AG04449 (cell line): ENCODE data around the gene NCDN.
"Not testable (repeated sequence)": the region's sequence is repeated elsewhere in the genome, so short reads cannot be mapped to it uniquely, and the experiment has no call there.

Source experiments
- CTCF ChIA-PET: fragments of 350-600 bp; formaldehyde crosslinking; extraction: SDS; loops from one replicate; lab custom pipeline; 2021; ENCODE audit warnings: antibody characterized with exemption; lab: Yijun Ruan, JAX
- POLR2A ChIA-PET: fragments of 400-600, 350-600 bp; formaldehyde crosslinking; extraction: SDS; loops from one replicate; lab custom pipeline; 2020; ENCODE audit warnings: antibody characterized with exemption, inconsistent platforms; lab: Yijun Ruan, JAX
- DNase-seq: peaks from one replicate; pipeline ENCODE4 v3.0.0-alpha.2; 2010; ENCODE audit warnings: low read depth, low spot score
- H3K4me3 ChIP-seq: 2 replicates; pipeline ENCODE4 v1.5.1; 2011; ENCODE audit warnings: low read depth, mild to moderate bottlenecking, control low read depth, low read length
- TF ChIP-seq, protein P1 (sequence below): IDR thresholded peaks from one replicate; pipeline ENCODE4 v1.5.1; 2011; ENCODE audit warnings: mild to moderate bottlenecking, moderate library complexity, low read length, control low read depth, inconsistent platforms; ENCODE audit not compliant: insufficient read depth; ENCODE audit errors: missing control alignments

The NCDN gene

DNA sequence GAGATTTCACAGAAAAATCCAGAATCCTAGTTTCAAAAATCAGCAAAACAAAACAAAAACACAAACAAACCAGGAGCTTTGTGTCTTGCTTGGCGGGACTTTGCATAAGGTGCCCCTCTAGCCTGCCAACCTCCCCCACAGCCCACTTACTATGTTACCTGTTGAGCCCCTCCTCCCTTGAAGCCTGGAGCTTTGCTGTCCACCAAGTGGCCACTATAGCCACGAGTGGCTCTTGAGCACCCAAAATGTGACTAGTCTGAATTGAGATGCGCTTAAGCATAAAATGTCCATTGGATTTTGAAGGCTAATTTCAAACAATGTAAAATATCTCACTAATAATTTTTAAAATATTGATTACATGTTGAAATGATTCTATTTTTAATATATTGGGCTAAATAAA, 27.7 kb downstream of the NCDN start:
- CTCF ChIA-PET, result interaction anchor here (1.7 to 3.1 kb wide), 4 partner anchors 17 to 142 kb away, joined by 5 to 21 read pairs (median 12); no protein-coding TSS in a partner anchor
- H3K4me3 ChIP-seq, result no peak overlapping the region
- no peak for DNase-seq
- TF ChIP-seq, protein P1, sequence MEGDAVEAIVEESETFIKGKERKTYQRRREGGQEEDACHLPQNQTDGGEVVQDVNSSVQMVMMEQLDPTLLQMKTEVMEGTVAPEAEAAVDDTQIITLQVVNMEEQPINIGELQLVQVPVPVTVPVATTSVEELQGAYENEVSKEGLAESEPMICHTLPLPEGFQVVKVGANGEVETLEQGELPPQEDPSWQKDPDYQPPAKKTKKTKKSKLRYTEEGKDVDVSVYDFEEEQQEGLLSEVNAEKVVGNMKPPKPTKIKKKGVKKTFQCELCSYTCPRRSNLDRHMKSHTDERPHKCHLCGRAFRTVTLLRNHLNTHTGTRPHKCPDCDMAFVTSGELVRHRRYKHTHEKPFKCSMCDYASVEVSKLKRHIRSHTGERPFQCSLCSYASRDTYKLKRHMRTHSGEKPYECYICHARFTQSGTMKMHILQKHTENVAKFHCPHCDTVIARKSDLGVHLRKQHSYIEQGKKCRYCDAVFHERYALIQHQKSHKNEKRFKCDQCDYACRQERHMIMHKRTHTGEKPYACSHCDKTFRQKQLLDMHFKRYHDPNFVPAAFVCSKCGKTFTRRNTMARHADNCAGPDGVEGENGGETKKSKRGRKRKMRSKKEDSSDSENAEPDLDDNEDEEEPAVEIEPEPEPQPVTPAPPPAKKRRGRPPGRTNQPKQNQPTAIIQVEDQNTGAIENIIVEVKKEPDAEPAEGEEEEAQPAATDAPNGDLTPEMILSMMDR, result no peak
- POLR2A ChIA-PET, result interaction anchor here (1.0 kb wide), 1 partner anchor 15 kb away, joined by 3 read pairs; no protein-coding TSS in a partner anchor

DNA sequence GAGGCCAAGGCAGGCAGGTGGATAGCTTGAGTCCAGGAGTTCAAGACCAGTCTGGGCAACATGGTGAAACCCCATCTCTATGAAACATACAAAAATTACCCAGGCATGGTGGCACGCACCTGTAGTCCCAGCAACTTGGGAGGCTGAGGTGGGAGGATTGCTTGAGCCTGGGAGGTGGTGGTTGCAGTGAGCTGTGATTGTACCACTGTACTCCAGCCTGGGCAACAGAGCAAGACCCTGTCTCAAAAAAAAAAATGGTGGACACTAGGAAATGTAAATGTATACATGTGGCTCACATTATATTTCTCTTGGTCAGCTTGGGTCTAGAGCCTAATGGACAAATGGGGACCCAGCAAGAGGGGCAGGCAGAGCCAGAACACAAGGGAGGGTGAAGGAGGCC, 28.2 kb downstream of the NCDN start:
- POLR2A ChIA-PET, DNase-seq, H3K4me3 ChIP-seq: not testable (repeated sequence)
- CTCF ChIA-PET, result interaction anchor here (0.6 to 3.1 kb wide), 4 partner anchors 17 to 141 kb away, joined by 3 to 21 read pairs (median 12); no protein-coding TSS in a partner anchor

DNA sequence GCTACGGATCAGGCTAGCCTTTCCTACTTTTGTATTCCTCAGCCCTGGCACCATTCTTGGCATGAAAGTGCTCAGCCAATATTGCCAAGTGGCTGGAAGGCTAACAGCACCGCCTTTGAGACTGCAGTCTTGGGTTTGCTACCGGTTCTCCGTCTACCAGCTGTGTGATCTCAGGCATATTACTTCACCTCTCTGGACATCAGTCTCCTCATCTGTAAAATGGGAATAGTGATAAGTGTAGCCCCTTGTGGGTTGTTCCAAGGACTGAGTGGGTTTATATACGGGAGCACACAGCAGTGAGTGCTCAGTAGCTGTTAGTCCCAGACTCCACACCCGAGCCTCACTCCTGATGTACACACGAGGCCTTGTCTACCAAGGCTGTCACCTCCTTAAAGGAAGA, 29.2 kb downstream of the NCDN start:
- no peak overlapping the region for H3K4me3 ChIP-seq
- TF ChIP-seq, protein P1, result no peak
- POLR2A ChIA-PET, result no interaction called here
- CTCF ChIA-PET, result interaction anchor here (2.1 to 3.1 kb wide), 2 partner anchors 22 to 140 kb away, joined by 6 to 21 read pairs; no protein-coding TSS in a partner anchor
- no peak for DNase-seq

DNA sequence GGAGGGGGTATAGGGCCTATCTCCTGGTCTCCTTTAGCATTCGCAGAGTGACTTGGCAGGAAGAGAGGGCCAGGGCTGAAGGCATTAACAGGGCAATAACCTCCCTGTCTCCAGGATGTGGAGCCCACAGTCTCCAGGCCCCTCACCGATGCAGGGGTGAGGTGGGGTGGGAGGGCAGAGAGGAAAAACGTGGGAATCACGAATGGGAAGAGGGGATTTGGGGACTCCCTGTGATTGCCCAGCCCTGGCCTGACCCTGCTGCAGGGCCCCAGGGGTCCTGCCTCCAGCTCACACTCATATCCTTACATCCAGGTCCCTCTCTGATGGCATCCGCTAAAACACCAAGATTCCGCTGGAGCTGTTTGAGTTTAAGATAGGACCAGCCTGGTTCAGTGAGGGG, 30.1 kb downstream of the NCDN start:
- CTCF ChIA-PET, result no interaction called here
- POLR2A ChIA-PET, result no interaction called here
- H3K4me3 ChIP-seq, result no peak overlapping the region
- TF ChIP-seq, protein P1, result no peak
- no peak for DNase-seq

DNA sequence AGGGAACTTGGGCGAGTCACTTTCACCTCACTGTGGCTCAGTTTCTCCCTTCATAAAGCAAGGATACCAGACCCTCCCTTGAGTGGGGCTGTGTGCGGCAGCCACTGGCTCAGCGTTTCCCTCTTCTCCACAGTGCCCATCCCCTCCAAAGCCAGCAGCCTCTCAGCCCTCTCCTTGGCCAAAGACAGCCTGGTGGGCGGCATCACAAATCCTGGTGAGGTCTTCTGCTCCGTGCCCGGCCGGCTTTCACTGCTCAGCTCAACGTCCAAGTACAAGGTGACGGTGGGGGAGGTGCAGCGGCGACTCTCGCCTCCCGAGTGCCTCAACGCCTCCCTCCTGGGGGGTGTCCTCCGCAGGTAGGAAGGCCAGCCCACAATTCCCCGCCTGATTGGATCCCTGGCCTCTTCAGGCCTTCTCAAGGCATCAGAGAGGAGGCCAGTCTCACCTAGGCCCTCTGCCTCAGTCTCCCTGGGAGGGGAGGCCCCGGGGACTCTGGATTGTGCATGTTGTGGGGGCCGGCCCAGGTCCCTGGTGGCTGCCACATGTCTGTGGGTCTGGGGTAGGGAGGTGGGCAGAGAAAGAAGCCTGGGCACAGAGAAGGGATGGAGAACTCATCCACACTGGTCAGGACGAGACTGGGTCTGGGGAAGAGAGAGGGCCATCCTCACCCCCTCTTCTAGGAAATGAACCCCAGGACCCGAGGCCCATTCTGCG, 30.8 kb downstream of the NCDN start:
- ChIA-PET CTCF (no interaction called here), POLR2A (no interaction called here)
- H3K4me3 ChIP-seq, result no peak overlapping the region
- TF ChIP-seq, protein P1, result no peak
- no peak for DNase-seq

DNA sequence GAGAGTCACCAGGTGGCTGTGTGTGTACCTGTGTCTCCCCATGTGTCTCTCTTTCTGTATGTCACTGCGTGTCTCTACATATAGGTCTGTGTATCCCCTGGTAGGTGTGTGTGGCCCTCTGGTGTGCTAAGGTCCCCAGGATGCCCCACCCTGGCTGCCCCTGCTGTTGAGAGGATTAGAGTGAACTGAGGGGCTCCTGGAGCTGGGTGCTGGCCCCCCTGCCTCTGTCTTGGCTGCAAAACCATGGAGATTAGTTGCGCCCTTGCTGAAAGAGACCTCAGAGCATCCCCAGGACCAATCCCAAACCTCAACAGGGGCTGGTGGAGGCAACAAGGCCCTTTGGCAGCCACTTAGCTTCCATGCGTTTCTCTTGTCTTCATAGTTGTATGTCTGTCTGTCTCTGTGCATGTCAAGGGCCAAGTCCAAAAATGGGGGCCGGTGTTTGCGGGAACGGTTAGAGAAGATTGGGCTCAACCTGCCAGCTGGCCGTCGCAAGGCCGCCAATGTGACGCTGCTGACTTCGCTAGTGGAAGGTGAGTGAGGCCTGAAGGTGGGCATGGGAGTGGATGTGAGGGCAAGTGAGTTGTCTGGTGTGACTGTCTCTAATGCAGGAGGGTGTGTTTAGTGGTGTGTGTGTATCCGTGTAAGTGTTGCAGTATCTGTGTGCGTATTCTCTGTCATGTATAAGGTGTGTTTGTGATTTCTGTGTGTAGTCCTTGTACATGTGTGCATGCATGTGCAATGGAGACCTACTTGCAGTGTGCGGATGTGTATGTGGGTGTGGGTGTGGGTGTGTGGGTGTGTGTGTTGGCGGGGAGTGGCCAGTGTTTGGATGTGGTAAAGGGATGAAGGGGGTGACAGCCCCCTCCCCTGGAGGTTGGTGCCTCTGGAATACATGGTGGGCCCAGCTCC, 32.2 kb downstream of the NCDN start:
- H3K4me3 ChIP-seq, result no peak overlapping the region
- ChIA-PET POLR2A (interaction anchor here (0.6 to 1.2 kb wide), 2 partner anchors 9 to 12 kb away, joined by 3 read pairs; no protein-coding TSS in a partner anchor), CTCF (interaction anchor here (0.9 kb wide), 1 partner anchor 21 kb away, joined by 4 read pairs; no protein-coding TSS in a partner anchor)
- DNase-seq, result no peak
- TF ChIP-seq, protein P1, result no peak
